GM21619 (cell line): ENCODE data around the gene TP53TG3.
"Not testable (repeated sequence)": the region's sequence is repeated elsewhere in the genome, so short reads cannot be mapped to it uniquely, and the experiment has no call there.

Experiments
- ATAC-seq: cut with Tn5 transposase; IDR thresholded peaks from one replicate; pipeline ENCODE4 v1.9.1; 2021; ENCODE audit not compliant: unreplicated experiment

Gene TP53TG3

GRCh38 chr16:32676065-32676464 lies at the start of gene TP53TG3:
TSS of gene TP53TG3 (minus strand) at chr16:32676165. CDS start at chr16:32676097, 68 bp downstream.
- ATAC-seq = not testable (repeated sequence)

GRCh38 chr16:32650876-32651275 lies 25.1 kb downstream of the TP53TG3 start:
- not testable (repeated sequence) for ATAC-seq

GRCh38 chr16:32647562-32647961 lies 28.4 kb downstream of the TP53TG3 start:
- ATAC-seq = not testable (repeated sequence)

GRCh38 chr16:32646780-32647179 lies 29.2 kb downstream of the TP53TG3 start:
- not testable (repeated sequence) for ATAC-seq

GRCh38 chr16:32646177-32646576 lies 29.8 kb downstream of the TP53TG3 start:
- ATAC-seq = not testable (repeated sequence)

- not testable (repeated sequence) for ATAC-seq
These were observed 30.6 kb downstream of the TP53TG3 start for GRCh38 chr16:32645278-32645908.

GRCh38 chr16:32644715-32645114 lies 31.2 kb downstream of the TP53TG3 start:
- ATAC-seq = not testable (repeated sequence)

- not testable (repeated sequence) for ATAC-seq
These were observed 38.4 kb downstream of the TP53TG3 start for GRCh38 chr16:32637614-32638013.

- not testable (repeated sequence) for ATAC-seq
These were observed 43.9 kb downstream of the TP53TG3 start for GRCh38 chr16:32632096-32632495.
